Bone marrow (tissue), 2 donors: ENCODE measurements around the gene KCNIP4.

Experiments used
- DNase-seq, 2 donors: peaks; one replicate each; lab custom pipeline; 2025; lab: John Stamatoyannopoulos, UW

KCNIP4 gene

DNA sequence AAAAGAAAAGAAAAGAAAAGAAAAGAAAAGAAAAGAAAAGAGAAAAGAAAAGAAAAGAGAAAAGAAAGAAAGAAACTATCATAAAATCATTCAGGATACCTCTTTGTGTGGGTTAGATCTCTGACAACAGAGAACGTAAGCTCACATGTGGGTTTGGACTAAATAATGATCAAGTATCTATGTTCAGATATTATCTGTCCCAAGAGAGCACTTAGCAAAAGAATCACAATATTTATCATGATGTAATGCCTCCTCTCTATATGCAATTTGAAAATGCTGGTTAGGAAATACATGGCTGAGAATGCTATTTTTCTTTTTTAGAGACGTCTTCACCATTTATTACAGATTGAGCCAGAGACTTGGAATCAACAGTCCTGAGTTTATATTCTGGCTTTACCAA is 191.3 kb downstream of the KCNIP4 start:
- no peak for DNase-seq

DNA sequence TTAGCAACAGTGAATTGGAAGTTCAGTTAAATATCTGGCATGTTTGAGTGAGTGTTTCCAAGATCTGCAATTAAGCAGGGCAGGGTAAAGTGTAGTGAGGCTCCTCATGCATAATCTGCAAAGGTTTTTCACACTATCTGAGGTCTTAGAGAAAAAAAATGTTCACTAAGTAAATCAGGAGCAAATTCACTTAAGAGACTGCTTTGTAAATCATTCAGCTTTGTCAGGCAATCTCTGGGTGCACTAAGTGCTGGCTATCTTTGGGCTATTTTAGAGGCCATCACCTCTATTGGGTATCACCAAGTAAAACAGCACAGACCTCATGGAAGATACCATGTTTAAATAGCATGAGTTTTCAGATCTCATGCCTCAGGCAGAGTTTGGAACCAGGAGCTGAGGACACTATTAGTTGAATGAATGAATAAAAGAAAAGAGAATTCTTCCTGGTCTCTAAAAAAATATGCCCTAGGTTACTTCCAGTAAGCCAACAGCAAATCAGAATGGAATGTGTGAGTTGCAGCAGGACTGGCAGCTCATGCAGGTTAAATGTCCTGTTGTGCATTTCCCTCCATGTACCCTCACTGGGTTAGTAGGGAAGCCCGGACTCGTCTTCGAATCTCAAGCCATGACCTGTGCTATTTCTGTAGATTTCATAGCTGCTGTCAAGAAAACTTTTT is 195.3 kb downstream of the KCNIP4 start:
- no peak for DNase-seq

DNA sequence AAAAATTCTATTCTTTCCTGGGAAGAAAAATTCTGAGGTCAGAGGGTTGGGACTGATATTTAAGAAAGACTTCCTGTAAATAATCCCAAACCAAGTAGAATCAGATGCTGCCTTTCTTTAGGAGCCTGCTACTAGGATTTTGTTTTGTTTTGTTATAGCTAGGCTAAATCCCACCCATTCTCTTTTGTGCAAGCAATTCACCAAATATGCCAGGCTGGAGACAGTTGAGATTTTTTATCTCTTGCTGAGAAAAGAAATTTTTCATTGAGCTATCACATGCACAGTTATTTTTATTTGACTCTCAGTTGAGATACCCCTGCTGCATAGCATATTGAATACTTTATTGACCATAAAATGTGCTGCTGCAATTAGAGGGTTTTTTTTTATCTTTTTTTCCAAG is 196.0 kb downstream of the KCNIP4 start:
- DNase-seq: no peak

GRCh38 chr4:21749924-21750323 is 198.6 kb downstream of the KCNIP4 start:
- no peak for DNase-seq

- DNase-seq: no peak
Observed at GRCh38 chr4:21749412-21749811, 199.2 kb downstream of the KCNIP4 start.

DNA sequence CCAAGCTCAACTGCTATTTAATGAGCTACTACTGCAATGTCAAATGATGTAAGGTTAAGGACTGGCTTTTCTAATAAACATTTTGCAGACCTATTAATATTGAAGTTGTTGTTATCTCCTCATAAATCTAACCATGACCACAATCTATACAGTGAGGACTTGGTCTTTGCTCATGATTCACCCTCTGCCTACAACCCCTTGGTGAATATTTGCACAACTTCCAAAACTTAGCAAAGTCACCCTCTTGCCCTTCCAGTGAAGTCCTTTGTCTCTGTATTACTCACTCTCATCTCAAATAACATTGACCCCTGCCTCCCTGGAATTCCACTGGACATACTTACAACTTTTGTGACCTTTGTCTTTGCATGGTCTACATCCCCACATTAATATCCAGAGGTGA is 204.5 kb downstream of the KCNIP4 start:
- no peak for DNase-seq

DNA sequence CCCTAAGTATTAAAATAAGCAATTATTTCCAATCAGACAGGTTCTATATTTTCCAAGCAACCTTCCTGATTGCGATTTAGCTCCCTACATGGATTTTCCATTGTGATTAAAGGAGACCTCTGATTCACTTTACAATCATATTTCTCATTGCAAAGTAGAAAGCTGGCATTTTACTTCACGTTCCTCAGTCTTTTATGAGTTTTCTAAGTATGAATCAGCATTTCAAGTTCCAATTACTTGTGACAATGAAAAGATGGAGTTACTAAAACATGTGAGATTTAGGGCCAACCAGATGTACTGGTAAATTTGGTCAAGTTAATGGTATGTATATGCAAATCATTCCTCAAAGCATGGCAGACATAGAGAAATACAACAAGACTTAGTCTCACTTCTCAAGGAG is 206.2 kb downstream of the KCNIP4 start:
- no peak for DNase-seq

GRCh38 chr4:21738821-21739220 is 209.8 kb downstream of the KCNIP4 start:
- DNase-seq: no peak

- DNase-seq: no peak
Observed at GRCh38 chr4:21735866-21736265, 212.7 kb downstream of the KCNIP4 start.

DNA sequence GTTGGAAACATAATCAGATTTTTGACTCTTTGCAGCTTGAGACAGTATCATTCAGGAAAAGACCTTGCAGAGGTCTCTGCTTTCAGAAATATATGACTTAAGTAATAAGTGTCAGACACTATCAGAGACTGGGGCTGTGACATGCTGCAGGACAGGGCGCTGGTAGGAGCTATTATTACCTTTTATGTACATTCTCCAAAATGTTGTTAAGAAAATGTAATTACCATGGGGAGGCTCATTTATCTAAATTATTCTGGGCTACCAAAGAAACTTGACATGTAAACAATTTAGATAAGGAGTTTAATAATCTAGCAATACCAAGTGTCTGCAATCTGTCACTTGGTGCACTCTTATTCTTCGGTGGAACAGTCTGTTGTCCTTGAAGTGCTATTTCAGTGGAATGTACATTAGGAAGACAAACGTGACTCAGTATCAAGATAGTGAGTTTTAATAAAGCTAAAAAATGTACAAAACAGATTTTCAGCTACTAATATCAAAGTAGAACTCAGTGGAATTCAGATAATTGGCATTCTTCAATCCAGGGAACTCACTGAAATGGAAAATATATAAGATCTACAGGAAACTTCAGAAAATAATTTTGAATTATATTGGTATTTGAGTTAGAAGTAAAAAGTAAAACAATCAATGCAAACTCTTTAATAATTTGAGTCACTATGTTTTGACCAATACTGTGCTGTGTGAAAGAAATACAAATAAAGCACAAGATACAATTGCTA is 214.5 kb downstream of the KCNIP4 start:
- DNase-seq: no peak

DNA sequence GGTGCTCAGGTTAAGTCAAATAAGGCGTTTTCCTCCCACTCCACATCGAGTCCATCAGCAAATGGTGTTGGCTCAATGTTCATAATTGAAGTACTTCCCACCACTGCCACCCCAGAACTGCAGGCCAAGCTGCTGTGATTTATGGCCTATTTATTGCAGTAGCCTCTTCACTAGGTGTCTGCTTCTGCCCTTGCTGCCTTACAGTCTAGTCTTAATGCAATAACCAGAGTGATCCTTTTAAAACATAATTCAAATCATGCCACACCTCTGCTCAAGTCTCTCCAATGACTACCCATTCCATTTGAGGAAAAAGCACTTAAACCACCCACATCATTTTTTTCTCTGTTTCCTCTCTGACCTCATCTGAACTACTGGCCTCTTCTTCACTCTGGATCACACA is 220.3 kb downstream of the KCNIP4 start:
- no peak for DNase-seq

- no peak for DNase-seq
Observed at GRCh38 chr4:21726255-21726815, 222.2 kb downstream of the KCNIP4 start.

- no peak for DNase-seq
Observed at GRCh38 chr4:21722157-21722839, 226.3 kb downstream of the KCNIP4 start.

DNA sequence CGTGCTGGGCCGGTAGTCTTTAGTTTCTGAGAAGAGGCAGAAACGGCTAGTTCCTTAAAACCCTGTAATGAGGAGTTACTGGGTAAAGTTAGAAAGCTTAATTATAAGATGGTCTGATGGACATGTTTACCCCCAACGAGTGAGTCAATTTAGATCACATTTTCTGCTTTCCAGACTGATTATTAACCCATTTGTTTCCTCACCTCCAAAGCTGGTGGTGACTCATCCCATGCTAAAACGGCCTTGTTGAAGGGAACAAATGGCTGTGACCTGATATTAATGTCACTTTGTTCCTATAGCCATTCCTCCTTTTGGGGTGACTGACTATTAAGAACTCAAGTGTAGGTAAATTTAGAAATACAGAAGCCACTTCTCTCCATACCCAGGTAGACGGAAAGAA is 232.0 kb downstream of the KCNIP4 start:
- no peak for DNase-seq

DNA sequence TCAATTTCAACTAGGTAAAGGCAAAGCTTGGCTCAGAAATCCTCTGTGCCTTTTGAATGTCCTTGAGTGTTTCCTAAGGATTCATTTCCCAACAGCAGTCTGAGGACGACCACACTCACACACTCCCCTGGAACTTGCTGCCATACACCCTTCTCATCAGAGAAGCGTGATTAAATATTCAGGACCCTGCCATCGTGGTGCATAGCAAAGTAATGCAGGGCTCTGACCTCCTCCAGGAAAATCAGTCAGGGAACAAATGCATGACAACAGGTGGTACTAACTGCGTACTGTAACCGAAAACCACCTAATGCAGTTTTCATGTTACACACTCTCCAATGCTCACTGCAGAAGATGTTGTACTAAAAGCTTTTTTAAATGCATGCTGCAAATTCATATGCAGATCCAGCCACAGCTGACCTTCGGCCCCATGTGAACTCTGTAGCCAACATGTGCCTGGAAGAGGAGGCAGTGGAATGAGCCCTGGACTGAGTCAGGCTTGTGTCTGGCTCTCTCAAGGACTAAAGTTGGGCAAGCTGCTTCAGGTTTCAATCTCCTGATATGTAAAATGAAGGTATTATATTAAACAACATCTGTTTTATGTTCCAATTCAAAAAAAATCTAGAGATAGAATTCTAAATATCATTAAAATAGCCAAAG is 238.3 kb downstream of the KCNIP4 start:
- DNase-seq: no peak

DNA sequence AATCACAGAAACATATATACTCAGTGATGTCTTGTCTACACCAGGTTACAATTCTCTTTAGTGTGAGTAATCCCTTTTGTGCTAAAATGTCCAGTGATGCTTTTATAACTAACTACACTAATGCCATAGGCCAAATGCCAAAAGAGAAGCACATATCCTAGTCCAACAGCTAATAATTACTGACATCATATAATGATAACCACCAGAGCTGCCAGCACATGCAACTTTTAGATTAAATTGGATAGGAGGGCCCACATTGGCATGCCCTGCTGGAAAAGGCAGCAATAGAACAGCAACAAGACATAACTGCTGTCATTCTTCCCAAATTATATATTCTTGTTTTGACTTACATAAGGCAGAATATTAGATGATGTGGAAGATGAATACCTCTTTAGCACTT is 238.8 kb downstream of the KCNIP4 start:
- DNase-seq: no peak

DNA sequence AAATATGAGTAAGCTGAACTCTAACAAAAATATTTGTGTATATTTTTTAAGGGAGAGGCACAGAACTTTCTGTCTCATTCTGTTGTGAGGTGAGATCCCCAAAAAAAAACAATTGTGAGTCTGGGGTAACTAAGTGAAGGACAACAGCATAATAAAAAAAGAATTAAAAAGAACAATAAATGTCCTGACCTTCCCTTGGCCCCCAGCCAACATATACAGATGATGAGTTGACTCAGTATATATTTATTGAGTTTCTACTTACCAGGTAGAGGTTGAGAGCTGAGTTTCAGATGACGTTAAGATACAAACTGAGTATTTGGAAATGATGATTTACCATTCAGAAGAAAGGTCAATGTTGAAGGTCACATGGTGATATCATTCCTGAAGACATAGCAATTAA is 239.5 kb downstream of the KCNIP4 start:
- DNase-seq: no peak

GRCh38 chr4:21699446-21699845 is 249.1 kb downstream of the KCNIP4 start:
- no peak for DNase-seq

DNA sequence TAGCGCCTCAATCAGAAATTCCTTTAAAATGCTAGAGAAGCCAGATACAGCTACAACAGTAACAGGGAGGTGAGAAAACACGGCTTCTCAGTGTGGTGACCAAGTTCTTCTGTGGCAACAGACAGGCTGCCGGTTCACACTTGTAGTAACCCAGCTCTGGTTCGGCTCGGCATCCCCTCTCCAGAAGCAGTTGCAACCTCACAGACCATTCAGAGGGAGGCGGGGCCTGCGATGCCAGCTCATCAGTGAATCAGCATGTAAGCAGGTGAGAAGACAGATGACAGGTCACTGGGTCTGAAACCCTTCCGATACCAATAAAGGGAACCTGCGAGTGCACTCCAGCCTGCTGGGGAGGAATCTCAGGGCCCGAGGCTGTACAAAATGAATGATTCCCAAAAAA is 251.0 kb downstream of the KCNIP4 start:
- DNase-seq: no peak

DNA sequence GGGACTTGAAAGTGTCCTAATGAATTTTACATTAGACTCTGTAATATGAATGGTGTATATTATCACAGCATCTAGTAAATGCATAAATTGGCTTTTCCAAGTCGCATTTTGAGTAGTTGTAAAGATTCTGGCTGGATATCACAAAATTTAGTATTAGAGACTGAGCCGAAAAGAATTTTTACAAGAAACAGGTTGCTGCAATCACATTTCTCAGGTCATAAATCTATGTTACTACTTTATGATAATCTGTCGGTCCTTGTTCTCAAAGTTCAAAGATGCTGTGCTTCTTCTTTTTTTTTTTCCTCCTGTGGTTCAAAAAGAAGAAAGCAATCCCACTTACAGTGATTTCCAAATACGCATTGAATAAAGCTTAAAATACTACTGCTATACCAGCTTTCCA is 253.4 kb downstream of the KCNIP4 start:
- no peak for DNase-seq

DNA sequence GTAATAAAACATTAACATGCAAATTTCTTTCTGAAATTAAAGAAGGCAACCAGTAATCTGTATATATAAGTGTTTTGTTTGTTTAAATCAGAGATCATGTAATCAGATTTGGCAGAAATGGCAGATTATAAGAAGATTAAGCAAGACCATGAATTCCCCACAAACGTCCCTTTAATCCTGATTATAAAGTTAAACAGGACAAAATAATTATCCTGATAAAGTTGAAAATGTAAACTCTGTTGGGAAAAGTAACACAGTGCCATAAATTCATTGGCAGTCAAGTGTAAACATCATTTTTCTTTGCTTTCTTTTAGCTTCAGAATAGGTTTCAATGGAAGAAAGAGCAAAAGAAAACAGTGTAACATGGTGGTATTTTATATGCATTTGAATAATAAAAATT is 256.3 kb downstream of the KCNIP4 start:
- no peak for DNase-seq

- DNase-seq: no peak
Observed at GRCh38 chr4:21688596-21689265, 259.8 kb downstream of the KCNIP4 start.
